ENCODE measurements around the gene TRABD2B. TPM values are rescaled to one million over a fixed set of nuclear protein-coding genes. Genes with fewer than 3 reads are reported as not detected.

Gene TRABD2B
- total and polyA plus RNA-seq, 2 experiments from 2014 or later = 1.00 to 2.3 TPM

DNA sequence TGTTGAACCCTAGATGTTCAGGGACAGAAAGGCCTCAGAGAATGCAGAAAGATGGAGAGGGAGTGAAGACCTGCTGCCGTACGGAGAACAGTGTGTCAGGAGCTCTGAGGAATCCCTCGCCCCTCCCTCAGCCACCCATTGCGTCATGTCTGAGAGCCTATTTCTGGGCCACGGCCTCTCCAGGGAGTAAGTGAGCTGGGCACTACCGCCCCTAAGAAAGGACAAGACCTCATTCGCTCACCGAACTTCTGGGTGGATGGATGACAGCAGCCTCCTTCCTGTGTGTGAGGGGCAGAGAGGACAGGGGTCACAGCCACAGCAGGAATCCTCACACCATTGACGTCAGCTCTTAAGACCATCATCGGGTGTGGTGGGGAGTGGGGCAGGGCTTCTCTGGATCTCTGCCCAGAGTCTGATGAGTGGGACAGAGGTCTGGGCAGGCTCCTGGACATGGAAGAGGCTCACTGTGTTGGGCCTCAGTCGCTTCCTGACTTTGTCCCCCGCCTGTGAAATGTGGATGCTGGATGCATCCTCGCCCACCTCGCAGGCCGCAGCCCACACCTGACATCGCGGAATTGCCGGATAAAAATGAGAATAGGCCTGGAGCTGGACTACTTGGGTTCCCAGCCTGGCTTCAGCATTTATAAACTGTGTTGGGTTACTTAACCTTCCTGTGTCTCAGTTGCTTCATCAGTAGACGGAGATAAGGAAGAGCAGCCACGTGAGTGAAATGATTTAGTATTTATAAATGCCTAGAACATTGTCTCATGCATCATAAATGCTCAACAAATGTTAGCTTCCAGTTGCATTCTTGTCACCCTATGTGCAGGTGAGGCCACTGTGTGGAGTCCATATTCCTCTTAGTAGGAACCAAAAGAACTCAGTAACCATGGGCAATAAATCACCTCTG, 238.6 kb downstream of the TRABD2B start:
- WGBS (ENCODE audit: low lambda C conversion rate, missing lambda C conversion rate) = 79% methylated on average over 20 of the region's 20 CpGs
- Histone ChIP-seq H3K9me3 (ENCODE audit: low read depth) (no peaks in the 10 kb centered on the region), H3K79me2 (no peaks in the 10 kb centered on the region), H3K4me2 (no peak overlapping the region), H3K4me3 (no peak overlapping the region), H2AFZ (no peak overlapping the region), H3K9me2 (replicated peaks; ENCODE audit: insufficient read depth) (no peaks in the 10 kb centered on the region), H3K27ac (peak overlapping the region; percentile 61), H3K4me1 (ENCODE audit: insufficient read depth) (no peaks in the 10 kb centered on the region), H4K20me1 (ENCODE audit: insufficient read depth, poor library complexity, severe bottlenecking) (no peaks in the 10 kb centered on the region), H3K27me3 (no peaks in the 10 kb centered on the region), H3K36me3 (replicated peaks; ENCODE audit: insufficient read depth, low read depth) (no peaks in the 10 kb centered on the region)
- no peak for TF ChIP-seq EZH2phosphoT487 (IDR thresholded peaks at IDR 0.05; ENCODE audit: low read depth, severe bottlenecking, unreplicated experiment)
- TF ChIP-seq, protein P1, sequence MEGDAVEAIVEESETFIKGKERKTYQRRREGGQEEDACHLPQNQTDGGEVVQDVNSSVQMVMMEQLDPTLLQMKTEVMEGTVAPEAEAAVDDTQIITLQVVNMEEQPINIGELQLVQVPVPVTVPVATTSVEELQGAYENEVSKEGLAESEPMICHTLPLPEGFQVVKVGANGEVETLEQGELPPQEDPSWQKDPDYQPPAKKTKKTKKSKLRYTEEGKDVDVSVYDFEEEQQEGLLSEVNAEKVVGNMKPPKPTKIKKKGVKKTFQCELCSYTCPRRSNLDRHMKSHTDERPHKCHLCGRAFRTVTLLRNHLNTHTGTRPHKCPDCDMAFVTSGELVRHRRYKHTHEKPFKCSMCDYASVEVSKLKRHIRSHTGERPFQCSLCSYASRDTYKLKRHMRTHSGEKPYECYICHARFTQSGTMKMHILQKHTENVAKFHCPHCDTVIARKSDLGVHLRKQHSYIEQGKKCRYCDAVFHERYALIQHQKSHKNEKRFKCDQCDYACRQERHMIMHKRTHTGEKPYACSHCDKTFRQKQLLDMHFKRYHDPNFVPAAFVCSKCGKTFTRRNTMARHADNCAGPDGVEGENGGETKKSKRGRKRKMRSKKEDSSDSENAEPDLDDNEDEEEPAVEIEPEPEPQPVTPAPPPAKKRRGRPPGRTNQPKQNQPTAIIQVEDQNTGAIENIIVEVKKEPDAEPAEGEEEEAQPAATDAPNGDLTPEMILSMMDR (IDR thresholded peaks at IDR 0.05; ENCODE audit: poor library complexity) = no peak
- no peak for TF ChIP-seq EZH2 (IDR thresholded peaks at IDR 0.05; ENCODE audit: borderline replicate concordance)
- DNase-seq (ENCODE audit: low spot score) = peak; percentile 44

DNA sequence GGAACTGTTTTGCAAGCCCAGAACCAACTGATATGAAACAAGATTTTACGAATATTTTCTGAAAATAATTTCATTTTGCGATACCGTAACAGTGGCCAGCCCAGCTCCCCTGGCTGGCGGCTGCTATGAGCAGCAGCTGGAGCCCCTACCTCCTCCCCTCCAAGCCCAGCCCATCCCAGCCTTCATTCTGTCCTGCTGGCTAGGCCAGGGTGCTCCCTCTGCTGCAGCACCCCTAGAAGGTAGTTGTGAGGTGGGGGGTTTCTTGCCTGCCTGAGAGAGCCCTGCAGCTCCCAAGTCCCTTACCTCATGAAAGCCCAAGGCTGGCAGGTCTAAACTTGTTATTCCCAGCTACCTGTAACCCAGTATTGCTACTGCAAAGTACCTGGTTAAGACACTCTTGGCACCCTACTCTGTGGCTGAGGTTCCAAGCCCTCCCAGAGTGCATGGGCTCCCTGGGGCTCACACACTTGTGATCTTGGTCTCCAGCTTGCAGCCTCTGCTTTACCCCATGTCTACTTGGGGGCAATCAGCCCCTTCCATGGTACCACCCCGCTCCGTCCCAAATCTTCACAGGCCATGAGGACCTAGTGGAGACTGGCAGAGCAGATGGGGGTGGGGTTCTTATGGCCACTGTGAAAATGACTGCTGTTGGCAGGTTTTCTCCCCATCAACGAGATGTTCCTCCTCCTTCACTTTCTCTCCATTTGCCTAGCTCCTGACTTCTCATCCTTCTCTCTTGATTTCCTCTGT, 239.8 kb downstream of the TRABD2B start:
- Histone ChIP-seq H3K4me2 (no peak overlapping the region), H4K20me1 (ENCODE audit: insufficient read depth, poor library complexity, severe bottlenecking) (no peaks in the 10 kb centered on the region), H2AFZ (no peak overlapping the region), H3K27ac (no peak overlapping the region), H3K27me3 (no peaks in the 10 kb centered on the region), H3K4me3 (no peak overlapping the region), H3K9me2 (replicated peaks; ENCODE audit: insufficient read depth) (no peaks in the 10 kb centered on the region), H3K36me3 (replicated peaks; ENCODE audit: insufficient read depth, low read depth) (no peaks in the 10 kb centered on the region), H3K9me3 (ENCODE audit: low read depth) (no peaks in the 10 kb centered on the region), H3K4me1 (ENCODE audit: insufficient read depth) (peaks cover 2% of the 10 kb centered on the region), H3K79me2 (no peaks in the 10 kb centered on the region)
- DNase-seq (ENCODE audit: low spot score) = no peak
- 95% methylated on average over 7 of the region's 7 CpGs for WGBS (ENCODE audit: low lambda C conversion rate, missing lambda C conversion rate)
- TF ChIP-seq, protein P1 (IDR thresholded peaks at IDR 0.05; ENCODE audit: poor library complexity) = no peak
- TF ChIP-seq EZH2 (IDR thresholded peaks at IDR 0.05; ENCODE audit: borderline replicate concordance) (no peak), EZH2phosphoT487 (IDR thresholded peaks at IDR 0.05; ENCODE audit: low read depth, severe bottlenecking, unreplicated experiment) (no peak)

DNA sequence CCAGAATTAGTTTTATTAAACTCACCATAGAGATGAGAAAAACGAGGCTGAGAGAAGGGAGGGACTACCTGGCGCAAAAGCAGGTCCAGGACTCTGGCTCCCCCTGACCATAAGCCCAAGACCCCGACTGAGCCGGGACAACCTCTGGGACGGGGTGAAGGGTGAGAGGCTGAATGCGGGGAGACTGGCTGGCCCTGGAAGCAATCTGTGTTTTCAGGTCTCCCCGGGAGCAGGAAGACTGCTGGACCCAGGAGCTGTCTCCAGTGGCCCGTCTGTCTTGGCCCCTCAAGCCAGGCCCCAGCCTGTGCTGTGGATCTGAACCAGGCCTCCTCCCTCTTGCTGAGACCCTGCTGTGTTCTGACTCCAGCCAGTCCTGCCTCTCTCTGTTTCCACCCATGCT, 240.8 kb downstream of the TRABD2B start:
- WGBS (ENCODE audit: low lambda C conversion rate, missing lambda C conversion rate) = 91% methylated on average over 8 of the region's 8 CpGs
- H4K20me1 ChIP-seq (ENCODE audit: insufficient read depth, poor library complexity, severe bottlenecking) = no peaks in the 10 kb centered on the region
- no peak overlapping the region for H2AFZ ChIP-seq

More for the DNA sequence above, 240.8 kb downstream of the TRABD2B start:
- Histone ChIP-seq H3K36me3 (replicated peaks; ENCODE audit: insufficient read depth, low read depth) (no peaks in the 10 kb centered on the region), H3K27ac (no peak overlapping the region), H3K9me2 (replicated peaks; ENCODE audit: insufficient read depth) (no peaks in the 10 kb centered on the region), H3K9me3 (ENCODE audit: low read depth) (no peaks in the 10 kb centered on the region), H3K4me2 (no peak overlapping the region), H3K4me3 (no peak overlapping the region), H3K4me1 (ENCODE audit: insufficient read depth) (peaks cover 6% of the 10 kb centered on the region), H3K27me3 (no peaks in the 10 kb centered on the region), H3K79me2 (no peaks in the 10 kb centered on the region)
- DNase-seq (ENCODE audit: low spot score) = no peak
- TF ChIP-seq EZH2phosphoT487 (IDR thresholded peaks at IDR 0.05; ENCODE audit: low read depth, severe bottlenecking, unreplicated experiment) = no peak
- no peak for TF ChIP-seq EZH2 (IDR thresholded peaks at IDR 0.05; ENCODE audit: borderline replicate concordance)
- TF ChIP-seq, protein P1 (IDR thresholded peaks at IDR 0.05; ENCODE audit: poor library complexity) = no peak

Measured in hepatocyte (in vitro differentiated cells).